ENCODE data around the gene LYPD6B. TPM values are rescaled to one million over a fixed set of nuclear protein-coding genes. Genes with fewer than 3 reads are reported as not detected.

LYPD6B gene
- total RNA-seq, 1 experiment from 2014 or later: 6.1 TPM

- ChIA-PET CTCF (no interaction called here), RAD21 (ENCODE audit: low non-redundant PET in 1 of 2, low total read pairs in 2 of 2, uncharacterized antibody in 2 of 2, unreplicated experiment in 2 of 2) (no interaction called here), POLR2A (no interaction called here)
- Histone ChIP-seq H3K27ac (ENCODE audit: low read depth, low read length) (no peak overlapping the region), H2AFZ (ENCODE audit: low read depth, low read length, poor library complexity, severe bottlenecking) (no peak overlapping the region), H3K9me2 (ENCODE audit: insufficient read depth) (no peaks in the 10 kb centered on the region), H3K4me3 (replicated peaks in 1 of 2; ENCODE audit: low read depth in 1 of 2, low read length in 2 of 2) (no peak overlapping the region), H3K79me2 (ENCODE audit: insufficient read depth, low read length) (no peaks in the 10 kb centered on the region), H3K27me3 (ENCODE audit: insufficient read depth, low read length) (no peaks in the 10 kb centered on the region), H3K36me3 (ENCODE audit: control insufficient read depth in 1 of 2, insufficient read depth in 2 of 2, low read length in 2 of 2) (no peaks in the 10 kb centered on the region), H3K4me1 (ENCODE audit: control insufficient read depth in 1 of 2, insufficient read depth in 2 of 2, low read length in 2 of 2) (no peaks in the 10 kb centered on the region), H3K9ac (ENCODE audit: low read length) (no peak overlapping the region), H4K20me1 (ENCODE audit: insufficient read depth) (no peaks in the 10 kb centered on the region), H3K4me2 (ENCODE audit: low read length) (no peak overlapping the region), H3K9me3 (ENCODE audit: control insufficient read depth in 1 of 2, insufficient read depth in 1 of 2, low read depth in 1 of 2, low read length in 2 of 2) (no peaks in the 10 kb centered on the region)
- DNase-seq (ENCODE audit: low read depth, low spot score): no peak
- ATAC-seq: no peak
- intact Hi-C loops (cut with micrococcal nuclease): loop anchor here (5.0 kb wide), 1 partner anchor 227 kb away; no protein-coding TSS in a partner anchor
- TF ChIP-seq MAX (IDR thresholded peaks at IDR 0.05): no peak
- TF ChIP-seq EZH2 (IDR thresholded peaks at IDR 0.05): no peak
- TF ChIP-seq EZH2phosphoT487 (IDR thresholded peaks at IDR 0.05; ENCODE audit: borderline replicate concordance): no peak
- no peak for TF ChIP-seq FOSL1 (IDR thresholded peaks at IDR 0.05; ENCODE audit: low read depth)
- TF ChIP-seq ATF3 (IDR thresholded peaks at IDR 0.05): no peak
- no peak for TF ChIP-seq TCF7L2 (IDR thresholded peaks at IDR 0.05; ENCODE audit: borderline replicate concordance, extremely low read depth, insufficient read depth, insufficient read length)
- no peak for TF ChIP-seq POLR2A (IDR thresholded peaks at IDR 0.05; ENCODE audit: borderline replicate concordance, extremely low read depth, insufficient read depth, insufficient read length)
- TF ChIP-seq REST (IDR thresholded peaks at IDR 0.05; ENCODE audit: low read depth): no peak
- TF ChIP-seq ZBTB33 (IDR thresholded peaks at IDR 0.05; ENCODE audit: extremely low read depth, insufficient replicate concordance, low read length): no peak
- TF ChIP-seq EGR1 (IDR thresholded peaks at IDR 0.05; ENCODE audit: low read depth): no peak
- TF ChIP-seq SP1 (IDR thresholded peaks at IDR 0.05; ENCODE audit: low read depth): no peak
- no peak for TF ChIP-seq RAD21 (IDR thresholded peaks at IDR 0.05; ENCODE audit: low read depth)
- no peak for TF ChIP-seq SRF (IDR thresholded peaks at IDR 0.05; ENCODE audit: low read depth)
- TF ChIP-seq CEBPB (IDR thresholded peaks at IDR 0.05; ENCODE audit: low read depth): no peak
- no peak for TF ChIP-seq ELF1 (IDR thresholded peaks at IDR 0.05; ENCODE audit: borderline replicate concordance, low read depth)
- TF ChIP-seq ZFX (IDR thresholded peaks at IDR 0.05): no peak
- no TSS peak for BruUV-seq (replicated peaks)
Observed at GRCh38 chr2:149084924-149085795, 46.7 kb downstream of the LYPD6B start.
